Activated CD8-positive, alpha-beta memory T cell treated with anti-CD3 and anti-CD28 coated beads for 24 hours (primary cell): Measurements from ENCODE around the gene CCDC89.

ENCODE experiments used
- DNase-seq: peaks from one replicate; pipeline ENCODE4 v3.0.0-alpha.2; 2020

Gene CCDC89

GRCh38 chr11:85647604-85648299 lies 38.2 kb downstream of the CCDC89 start, which contains the start of gene TMEM126A:
TMEM126A (plus strand) TSS chr11:85647967; CDS start chr11:85650256, 2,289 bp downstream.
- peak; percentile 95 for DNase-seq

DNA sequence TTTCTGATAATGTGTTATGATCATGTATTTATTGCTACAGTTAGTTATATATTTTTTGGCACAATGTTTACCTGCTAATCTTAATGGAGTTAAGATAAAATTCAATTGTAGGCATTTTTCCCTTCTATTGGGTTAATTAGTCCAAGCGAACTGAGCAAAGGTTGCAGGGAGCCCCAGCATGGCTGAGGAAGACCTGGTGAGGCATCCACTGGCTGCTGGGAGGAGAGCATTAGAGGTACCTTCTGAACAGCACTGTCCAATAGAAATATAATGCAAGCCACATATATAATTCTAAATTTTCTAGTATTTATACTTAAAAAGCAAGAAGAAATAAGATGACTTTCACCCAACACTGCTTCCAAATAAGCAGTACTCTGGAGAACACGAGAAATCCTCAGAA lies 38.9 kb downstream of the CCDC89 start:
- no peak for DNase-seq

GRCh38 chr11:85643191-85643614 lies 42.8 kb downstream of the CCDC89 start:
- DNase-seq = no peak

GRCh38 chr11:85634747-85635146 lies 51.2 kb downstream of the CCDC89 start:
- DNase-seq = no peak
